Body of pancreas (tissue), 4 donors: Measurements from ENCODE around the gene GNAT3.

Source experiments
- CTCF ChIP-seq, 7 experiments: fragments of 450-650 bp in 4 of 7; fragments of 200-600 bp in 3 of 7; sonication (generic) in 3 of 7; IDR thresholded peaks; one replicate each; pipeline ENCODE4 v1.5.1; 2016 to 2019; ENCODE audit warnings: antibody characterized with exemption in 7 of 7
- POLR2A ChIP-seq, 3 donors: fragments of 450-650 bp; IDR thresholded peaks; one replicate each; pipeline ENCODE4 v1.6.1; 2016; ENCODE audit warnings: antibody characterized with exemption in 3 of 3, mild to moderate bottlenecking in 2 of 3

GRCh38 chr7:80491462-80491861, 20.4 kb downstream of the GNAT3 start:
- TF ChIP-seq CTCF (IDR thresholded peaks at IDR 0.05) (no peak), POLR2A (IDR thresholded peaks at IDR 0.05) (no peak)
